VCaP (cell line): Measurements from ENCODE around the gene CATSPERZ.

Experiments
- H3K27ac ChIP-seq: fragments of 450-650 bp; 2 replicates; pipeline ENCODE4 v1.5.1; 2017
- CTCF ChIP-seq: fragments of 450-650 bp; conservative IDR thresholded peaks from 2 replicates; pipeline ENCODE4 v1.5.1; 2017; ENCODE audit warnings: mild to moderate bottlenecking, moderate library complexity

The CATSPERZ gene

GRCh38 chr11:64353715-64354506 is 53.8 kb downstream of the CATSPERZ start:
- peak overlapping the region; percentile 95; the same call in 1 of the 2 replicates for H3K27ac ChIP-seq
- no peak for TF ChIP-seq CTCF
